GM21526 (cell line): ENCODE results near the gene LSP1.

Source experiments
- ATAC-seq: cut with Tn5 transposase; IDR thresholded peaks from one replicate; pipeline ENCODE4 v1.9.1; 2021; ENCODE audit warnings: moderate library complexity; ENCODE audit not compliant: unreplicated experiment, low FRiP score

The LSP1 gene

DNA sequence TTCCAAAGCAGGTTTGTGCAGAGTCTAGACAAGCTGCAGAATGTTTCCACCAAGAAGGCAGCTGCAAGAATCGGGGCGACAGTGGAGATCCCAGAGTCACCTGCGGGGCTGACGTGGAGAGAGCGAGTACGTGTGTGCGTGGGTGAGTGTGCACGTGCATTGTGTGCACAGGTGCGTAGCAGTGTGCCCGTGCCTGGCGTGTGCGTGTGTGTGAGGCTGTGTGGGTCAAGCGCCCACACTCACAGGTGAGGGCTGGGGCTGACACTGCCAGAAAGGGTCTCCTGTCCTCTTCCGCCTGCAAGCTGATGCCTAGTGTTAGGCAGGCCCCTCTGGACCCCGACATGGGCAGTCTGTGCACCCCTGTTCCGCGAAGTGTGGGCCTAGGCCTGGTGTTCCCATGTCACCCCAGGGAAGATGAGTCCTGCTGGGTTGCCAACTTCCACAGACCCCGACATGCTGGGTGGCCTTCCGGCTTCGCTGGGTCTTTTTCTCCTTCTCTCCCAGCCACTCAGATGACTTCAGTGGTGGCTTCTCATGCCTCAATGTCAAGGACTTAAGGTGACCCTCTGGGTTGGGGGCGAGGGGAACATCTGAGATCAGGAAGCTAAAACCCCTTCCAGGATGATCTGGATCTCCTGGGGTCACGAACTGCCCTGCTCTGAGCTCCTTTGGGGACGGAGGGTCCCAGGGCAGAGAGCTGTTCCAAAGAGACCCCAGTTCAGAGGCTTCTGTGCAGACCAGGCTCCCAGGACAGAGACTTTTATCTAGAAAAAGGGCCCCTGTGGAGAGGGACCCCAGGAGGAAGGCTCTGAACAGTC is 28.5 kb upstream of the LSP1 start:
- no peak for ATAC-seq

DNA sequence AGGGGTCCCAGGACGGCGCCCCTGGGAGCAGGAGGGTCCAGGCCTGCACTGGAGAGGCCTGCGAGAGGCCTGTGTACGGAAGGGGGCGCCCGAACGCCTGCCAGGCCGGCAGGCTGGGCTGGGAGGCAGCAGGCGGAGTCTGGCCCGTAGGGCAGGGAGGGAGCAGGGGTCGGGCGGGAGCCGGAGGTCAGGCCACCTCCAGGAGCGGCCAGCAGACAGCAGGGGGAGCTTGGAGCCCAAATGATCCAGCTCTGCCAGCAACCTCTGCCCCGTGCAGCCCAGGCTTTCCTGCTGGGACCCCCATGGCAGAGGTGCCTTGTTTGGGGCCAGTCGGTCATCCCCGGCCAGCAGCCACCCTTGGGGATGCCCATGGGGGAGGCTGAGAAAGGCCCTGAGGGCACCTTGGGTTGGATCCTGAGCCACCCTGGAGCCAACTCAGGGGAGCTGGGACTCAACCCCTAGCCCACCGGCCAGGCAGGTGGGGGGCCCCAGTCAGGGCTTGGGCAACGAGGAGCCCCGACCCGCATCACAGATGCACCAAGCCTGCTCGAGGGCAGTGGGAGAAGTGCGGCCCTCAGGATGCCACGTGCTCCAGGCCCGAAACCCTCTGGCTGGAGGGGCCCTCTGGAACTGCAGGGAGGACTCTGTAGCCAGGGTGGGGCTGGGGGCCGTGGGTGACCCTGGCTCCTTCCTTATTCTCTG is 27.7 kb upstream of the LSP1 start:
- no peak for ATAC-seq

DNA sequence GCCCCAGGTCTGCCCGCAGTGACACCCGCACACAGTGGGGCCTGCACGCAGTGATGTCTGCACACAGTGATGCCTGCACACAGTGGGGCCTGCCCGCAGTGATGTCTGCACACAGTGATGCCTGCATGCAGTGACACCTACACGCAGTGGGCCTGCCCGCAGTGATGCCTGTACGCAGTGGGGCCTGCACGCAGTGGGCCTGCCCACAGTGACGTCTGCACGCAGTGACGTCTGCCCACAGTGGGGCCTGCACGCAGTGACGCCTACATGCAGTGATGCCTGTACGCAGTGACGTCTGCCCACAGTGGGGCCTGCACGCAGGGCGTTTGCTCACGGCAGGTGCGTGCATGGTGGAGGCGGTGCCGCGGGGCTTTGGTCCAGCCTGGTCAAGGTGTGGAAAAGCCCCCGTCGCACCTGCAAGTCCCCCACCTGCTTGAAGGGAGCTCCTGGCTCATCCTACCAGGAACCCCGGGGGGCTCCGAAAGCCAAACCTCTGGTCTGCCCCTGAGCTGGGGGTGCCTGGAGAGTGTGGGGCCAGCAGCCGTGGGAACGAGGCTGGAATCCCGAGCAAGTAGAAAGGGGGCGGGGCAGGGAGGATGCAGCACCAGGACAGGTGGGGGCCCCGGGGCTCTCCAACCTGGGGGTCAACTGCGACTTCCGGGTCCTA is 27.0 kb upstream of the LSP1 start:
- ATAC-seq, result no peak

DNA sequence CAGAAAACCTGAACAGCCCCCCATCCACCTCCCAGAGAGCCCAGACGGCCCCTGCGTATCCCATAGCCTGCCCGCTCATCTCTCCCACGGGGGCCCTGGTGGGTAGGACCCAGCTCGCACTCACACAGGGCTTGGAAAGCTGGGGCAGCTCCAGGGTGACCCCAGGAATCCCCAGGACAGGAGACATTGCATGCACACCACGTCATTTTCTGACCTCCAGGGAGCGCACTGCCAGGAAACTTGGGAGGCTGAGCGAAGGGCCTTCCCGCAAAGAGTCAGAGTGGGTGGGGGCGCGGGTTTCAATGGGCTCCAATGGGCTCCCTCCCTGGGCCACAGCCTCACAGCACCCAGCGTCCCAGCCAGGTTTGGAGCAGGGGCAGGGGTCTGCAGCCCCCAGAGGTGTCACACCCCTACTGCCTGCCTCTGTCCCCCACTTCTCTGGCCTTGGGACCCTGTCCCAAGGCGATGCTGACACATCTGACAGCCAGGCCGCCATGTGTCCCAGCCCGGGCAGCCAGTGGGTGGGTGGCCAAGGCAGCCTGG is 26.3 kb upstream of the LSP1 start:
- no peak for ATAC-seq

DNA sequence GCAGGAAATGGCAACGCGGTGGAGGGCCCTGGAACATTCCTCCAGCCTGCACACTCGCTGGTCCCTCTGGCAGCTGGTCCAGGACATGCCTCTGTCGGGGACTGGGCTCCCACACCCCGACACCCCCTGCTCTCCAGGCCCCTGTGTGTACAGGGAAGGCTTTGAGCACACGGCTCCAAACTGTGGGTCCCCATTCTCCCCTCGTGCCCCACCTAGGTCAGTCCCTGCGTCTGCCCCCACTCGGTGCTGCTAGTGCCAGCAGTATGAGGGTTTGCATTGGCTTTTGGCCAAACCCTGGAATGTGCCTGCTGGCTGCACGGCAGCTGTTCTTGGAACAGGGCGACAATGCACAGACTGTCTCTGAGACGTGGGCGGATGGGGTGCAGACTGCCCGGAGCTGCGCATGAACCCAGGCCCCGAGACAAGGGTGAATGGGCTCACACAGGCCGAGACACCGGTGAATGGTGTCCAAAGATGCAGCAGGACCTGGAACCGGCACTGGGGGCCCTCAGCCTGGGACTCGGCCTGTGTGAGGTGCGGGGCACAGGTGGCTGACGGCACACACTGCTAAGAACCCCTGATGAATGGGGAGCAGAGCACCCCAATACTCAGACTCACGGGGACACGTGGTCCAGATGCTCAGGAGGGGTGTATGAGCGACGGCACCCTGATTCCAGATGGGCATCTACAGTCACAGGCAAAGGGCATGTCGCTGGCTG is 25.6 kb upstream of the LSP1 start:
- ATAC-seq, result no peak

DNA sequence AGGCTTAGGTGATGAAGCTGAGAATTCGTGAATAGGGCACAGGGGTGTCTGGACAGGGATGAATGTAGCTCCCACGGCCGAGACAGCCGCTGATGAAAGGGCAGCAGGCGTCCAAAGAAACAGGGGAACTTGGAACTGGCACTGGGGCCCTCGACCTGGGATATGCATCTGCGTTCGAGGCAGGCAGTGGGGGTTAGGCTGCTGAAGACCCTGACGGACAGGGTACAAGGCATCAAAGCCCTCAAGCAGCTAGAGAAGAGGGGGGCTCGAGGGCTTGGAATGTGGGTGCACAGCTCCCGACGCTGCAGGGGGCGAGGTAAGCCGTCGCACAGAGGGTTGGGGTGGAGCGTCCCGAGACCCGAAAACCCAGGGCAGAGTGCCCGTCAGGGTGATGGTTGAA is 25.0 kb upstream of the LSP1 start:
- no peak for ATAC-seq

DNA sequence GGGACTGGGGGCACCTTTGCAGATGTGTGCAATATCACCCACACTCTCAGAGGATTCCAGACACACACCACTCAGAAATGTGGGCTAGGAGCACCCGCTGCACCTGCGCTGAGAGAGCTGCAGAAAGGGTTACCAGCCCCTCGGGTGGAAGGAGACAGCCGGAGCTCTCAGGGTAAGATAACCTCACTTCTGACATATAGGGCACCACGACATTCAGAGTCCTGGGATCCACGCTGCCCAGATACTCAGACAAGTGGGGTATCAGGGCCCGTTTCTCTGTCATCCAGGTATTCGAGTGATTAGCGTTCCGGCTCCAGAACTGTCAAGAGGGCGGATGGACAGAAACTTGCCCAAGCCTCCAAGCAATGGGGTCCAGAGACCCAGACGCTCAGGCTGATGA is 24.3 kb upstream of the LSP1 start:
- no peak for ATAC-seq

DNA sequence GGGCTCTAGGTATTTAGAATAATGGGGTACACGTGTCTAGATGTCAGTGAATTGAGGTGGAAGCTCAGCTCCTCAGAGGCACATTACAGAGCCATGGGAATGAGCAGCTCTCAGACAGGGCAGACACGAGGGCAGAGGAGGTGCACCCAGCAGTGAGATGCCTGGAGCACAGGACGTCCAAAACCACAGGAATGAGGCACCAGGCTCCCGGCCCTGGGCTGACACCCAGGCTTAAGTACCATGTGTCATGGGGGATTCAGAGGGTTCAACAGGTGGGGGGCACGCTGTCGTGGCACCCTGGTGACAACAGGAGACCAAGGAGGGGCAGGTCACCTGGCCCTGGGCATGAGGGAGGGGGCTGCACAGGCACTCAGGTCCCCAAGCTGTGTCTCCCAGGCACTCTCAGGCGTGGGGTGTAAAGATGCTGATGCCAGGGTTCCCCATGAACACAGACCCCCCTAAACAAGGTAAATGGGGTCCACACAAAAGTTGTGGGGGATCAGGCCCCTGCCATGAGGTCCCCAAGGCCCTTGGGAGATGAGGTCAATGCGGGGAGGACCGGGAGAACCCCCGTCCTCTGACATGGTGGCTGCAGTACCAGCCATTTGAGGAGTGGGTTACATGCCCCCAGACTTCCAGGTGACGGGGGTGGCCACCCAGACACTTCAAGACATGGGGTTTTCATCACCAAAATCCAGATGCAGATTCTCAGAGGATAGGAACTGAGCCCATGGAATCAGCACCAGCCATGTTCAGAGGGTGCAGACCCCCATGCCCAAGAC is 23.7 kb upstream of the LSP1 start:
- no peak for ATAC-seq

DNA sequence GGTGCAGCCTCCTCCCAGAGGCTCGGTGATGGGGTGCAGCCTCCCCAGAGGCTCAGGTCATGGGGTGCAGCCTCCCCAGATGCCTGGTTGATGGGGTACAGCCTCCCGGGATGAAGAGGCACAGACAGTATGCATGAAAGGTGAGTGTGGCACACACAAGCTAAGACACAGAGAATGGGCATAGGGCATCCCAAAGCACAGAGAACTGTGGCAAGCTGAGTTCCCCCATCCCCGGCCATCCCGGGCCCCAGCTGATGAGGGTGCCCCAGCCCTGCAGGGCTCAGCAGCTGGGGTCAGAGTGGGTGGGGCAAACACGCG is 22.9 kb upstream of the LSP1 start:
- ATAC-seq, result no peak

DNA sequence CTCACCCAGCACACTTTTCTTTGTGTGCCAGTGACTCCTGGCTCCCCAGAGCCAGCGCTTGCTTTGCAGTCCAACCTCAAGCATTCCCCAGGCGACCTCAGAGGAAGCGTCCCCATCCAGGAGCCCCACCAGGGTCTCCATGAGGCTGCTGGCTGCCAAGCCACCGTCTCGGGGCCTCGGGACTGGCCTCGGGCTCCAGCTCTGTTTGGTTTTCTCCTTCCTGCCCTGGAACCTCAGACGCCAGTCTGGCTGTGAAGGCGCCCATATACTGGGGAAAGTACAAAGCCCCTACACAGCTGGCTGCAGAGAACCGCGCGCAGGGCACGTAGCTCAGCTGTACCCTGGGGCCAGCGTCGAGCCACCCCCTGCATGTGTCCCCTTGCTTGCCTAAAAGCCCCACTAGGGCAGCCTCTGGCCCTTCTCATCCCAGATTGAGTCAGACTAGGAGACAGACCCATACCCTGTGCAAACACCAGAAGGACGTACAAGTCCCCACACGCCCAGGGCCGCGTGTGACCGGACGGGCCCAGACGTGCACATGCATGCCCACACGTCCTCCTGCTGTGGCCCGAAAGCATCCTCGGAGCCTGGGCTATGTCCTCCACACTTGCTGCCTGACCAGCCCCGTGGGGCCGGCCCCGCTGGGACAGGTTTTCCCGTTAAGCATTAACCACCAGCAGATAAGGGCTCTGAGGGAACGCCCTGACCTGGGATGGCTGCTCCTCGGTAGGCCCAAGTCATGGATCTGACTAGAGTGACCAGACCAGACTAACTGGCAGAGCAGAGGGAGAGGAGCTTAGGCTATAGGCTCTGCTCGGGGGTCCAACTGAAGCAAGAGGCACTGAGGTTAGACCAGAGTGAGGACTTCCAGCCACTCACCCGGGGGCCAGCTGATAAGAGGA is 22.3 kb upstream of the LSP1 start:
- no peak for ATAC-seq

DNA sequence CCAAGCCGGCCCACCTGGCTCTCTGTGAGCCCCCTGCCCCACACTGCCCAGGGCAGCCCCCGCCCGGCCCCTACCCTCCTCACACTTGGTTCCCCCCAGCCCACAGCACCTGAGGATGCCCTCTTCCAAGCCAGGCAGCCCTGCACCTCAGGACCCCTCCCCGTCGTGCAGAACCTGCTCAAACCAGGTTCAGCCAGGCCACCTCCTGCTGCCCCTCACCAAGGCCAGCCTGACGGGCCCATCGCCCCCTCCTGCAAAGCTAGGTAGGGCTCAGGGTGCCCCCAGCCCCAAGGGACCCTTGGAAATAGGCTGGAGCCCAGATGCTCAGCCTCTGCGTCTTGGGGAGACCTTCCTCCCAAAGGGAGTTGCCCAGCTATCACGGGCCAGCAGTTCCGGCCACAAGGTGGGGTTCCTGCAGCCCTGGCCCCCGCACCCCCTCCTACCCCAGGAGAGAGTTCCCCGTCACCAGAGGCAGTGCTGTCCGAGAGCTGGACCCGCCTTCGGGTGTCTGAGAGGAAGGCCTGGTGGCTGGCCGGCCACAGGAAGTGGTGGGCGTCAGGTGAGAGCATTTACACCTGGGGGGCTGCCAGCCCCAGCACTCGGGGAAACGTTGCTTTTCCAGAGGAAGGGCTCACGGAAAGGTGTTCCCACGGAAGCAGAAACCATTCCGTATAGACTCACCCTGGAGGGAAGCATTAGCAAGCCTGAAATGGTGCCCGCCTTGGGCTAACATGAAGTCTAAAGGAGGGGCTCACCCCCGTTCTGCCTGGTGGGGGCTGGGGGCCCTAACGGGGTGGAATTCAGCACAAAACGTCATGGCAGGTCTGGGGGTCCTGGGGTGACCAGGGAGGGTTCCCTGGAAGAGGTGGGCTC is 21.3 kb upstream of the LSP1 start:
- no peak for ATAC-seq

DNA sequence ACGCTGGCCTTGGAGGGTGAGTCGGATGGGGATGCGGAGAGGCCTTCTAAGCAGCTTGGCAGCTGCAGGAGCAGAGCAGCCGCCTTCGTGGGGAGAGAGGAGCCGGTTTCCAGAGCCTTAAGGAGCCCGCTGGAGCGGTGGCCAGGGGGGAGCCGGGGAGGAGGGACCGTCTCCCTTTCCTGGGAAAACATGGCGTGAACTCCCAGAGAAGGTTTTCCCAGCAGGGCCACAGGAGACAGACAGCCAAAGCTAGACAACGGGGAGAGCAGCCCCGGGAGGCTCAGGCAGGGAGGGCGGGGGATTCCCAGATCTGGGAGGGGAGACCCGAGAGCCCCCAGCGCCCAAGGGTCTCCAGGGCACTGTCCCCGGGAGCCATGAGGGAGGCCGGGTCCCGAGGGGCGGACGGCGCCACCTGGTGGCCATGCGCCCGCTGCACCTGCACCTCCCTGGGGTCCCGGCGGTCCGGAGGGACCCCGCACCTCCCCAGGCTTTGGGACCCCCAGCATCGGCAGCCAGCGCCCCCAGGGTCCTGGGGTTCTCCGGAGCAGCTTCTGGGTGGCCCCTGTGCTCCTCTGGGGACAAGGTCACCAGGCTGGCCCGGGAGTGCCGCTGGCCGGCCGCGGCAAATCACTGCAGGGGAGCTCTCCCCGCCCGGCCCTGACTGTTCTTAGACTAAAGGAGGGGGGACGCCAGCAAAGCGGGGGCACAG is 20.5 kb upstream of the LSP1 start:
- ATAC-seq, result no peak

DNA sequence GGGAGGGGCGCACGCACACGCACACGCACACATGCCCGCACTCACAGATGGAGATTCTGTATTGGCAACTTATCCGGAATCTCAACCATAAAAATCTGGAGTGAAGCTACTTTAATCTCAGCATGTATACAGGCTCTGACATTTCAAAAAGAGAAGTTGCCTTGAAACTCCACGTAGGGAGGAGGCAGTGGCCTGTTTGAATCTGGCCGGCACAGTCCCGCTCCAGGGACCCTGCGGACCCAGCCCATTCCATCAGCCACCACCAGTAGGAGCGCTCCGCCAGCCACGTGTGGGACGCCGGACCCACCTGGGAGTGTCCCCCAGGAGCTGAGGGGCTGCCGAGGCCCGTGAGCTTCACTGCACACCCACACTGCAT is 20.0 kb upstream of the LSP1 start:
- ATAC-seq, result no peak

DNA sequence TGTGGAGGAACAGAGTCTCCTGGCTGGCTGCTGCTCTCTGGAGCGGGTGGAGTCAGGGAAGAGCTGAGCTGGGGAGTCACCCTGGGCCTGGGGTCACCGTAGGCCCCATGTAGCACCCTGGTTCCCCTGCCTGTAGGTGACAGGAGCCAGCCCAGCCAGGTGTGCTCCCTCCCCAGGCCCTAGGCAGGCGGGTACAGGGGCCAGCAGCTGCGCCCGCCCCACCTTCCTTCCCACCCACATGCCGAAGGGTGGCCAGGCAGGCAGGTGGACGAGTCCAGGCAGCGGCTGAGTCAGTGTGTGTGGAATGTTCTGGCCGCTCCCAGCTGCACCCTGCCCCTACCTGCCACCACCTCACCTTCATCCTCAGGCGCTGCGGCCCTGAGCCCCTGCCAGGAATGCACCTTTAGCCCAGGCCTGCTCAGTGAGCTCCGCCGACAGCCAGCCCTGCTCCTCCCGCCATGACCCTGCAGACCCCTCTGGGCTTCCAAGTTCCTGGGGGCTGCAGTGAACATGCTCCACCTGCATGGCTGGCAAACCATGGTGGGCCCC is 18.7 kb upstream of the LSP1 start:
- no peak for ATAC-seq

DNA sequence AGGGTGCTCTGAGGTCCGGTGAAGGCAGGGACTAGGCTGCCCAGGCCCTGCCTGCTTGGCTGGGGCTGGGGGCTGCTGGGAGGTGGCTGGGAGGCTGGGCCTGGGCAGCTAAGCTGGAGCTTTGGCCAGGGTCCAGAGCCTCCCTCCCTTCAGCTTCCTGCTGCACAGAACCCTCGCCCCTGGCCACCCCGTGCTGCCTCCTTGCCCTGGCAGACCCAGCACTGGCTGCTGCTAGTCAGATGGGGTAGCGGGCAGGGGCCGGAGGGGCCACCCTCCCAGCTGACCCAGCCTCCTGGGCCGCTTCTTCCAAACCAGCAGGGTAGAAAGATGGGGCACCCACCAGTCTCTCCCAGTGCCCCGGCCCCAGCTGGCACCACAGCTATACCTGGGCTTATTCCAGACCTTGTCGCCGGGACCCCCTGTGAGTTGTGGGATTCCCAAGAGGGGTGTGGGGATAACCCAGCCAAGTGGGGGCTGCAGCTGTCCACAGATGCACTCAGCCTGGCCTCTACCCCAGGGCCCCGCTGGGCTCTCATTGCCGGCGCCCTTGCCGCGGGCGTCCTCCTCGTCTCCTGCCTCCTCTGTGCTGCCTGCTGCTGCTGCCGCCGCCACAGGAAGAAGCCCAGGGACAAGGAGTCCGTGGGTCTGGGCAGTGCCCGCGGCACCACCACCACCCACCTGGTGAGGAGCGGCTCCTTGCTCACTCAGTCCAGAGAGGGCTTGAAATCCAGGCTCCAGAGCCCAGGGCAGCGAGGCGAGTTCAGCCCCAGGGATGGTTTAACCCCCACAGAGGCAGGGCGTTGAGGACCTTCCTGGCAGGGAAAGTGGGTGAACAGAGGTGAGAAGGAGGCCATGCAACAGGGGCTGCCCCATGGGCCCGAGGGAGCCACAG is 17.9 kb upstream of the LSP1 start, which contains the start of gene SYT8:
SYT8 (plus strand) TSS at position 212 of the 892 bp plus-strand sequence; CDS start at position 328, 116 bp downstream.
- no peak for ATAC-seq

DNA sequence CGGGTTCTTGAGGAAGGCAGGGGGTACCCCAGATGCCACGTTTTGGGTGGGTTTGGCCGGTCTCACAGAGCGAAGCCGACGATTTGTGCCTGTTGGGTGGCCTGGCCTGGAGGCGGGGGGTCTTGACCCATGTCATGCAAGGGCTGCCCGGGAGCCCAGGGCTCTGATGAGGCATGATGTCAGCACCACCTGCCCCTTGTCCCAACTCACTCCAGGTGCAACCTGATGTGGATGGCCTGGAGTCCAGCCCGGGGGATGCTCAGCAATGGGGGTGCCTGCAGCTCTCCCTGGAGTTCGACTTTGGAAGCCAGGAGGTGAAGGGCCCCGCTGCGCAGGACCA is 17.2 kb upstream of the LSP1 start:
- ATAC-seq, result no peak
